CD4-positive, alpha-beta T cell treated with Interleukin-17A for 1 hour (primary cell): Measurements from ENCODE around the gene TIAM2.

Experiments used
- DNase-seq: peaks from one replicate; pipeline ENCODE4 v3.0.0-alpha.2; 2020

Gene TIAM2

DNA sequence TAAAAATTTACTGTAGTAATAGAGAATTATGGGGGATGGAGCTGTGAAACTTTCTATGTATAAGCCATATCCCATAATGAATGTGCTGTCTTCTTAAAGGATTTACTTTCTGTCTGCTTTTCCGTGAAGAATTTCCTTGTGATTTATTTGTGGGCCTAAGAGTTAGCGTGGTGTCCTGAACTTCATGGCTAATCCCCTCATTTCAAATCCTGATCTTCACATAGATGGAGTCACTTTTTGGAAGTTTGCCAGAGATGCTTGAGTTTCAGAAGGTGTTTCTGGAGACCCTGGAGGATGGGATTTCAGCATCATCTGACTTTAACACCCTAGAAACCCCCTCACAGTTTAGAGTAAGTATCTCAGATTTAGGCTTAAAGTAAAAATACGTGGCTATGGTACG, 249.3 kb downstream of the TIAM2 start:
- DNase-seq = no peak

DNA sequence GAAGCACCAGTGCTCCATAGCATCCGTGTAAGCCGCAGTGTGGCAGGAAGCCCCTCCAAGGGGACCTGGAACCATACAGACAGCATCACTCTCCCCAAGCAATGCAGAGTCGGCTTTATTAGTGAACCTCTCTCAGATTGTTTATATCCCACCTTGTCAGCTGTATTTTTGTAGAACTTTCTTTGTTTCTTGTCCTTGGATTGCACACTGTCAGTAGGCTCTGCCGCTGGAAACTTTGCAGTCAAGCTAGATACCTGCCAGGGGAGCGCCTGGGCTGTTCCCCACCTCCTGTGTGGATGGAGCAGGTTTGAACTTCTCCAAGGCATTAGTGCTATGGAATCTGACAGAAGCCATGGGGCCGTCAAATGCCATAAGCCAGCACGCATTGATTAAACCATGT, 250.1 kb downstream of the TIAM2 start:
- no peak for DNase-seq

DNA sequence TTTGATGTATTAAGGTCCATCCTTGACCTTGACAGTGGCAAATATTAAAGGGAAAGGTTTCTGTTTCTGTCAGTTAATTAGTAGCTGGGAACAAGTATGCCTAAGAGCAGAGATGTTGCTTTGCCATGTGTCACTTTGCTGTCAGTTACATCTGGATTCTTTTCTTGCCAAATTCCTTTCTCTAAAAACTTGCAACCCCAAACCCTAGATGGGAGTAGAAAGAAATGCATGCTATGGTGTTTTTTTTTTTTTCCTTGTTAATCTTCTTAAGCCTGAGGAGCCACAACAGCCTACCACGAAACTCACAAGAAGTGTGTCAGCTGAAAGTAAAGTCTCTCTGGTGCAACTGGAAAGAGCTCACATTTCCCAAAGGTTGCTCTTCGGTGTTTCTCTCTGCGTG, 250.7 kb downstream of the TIAM2 start:
- no peak for DNase-seq

DNA sequence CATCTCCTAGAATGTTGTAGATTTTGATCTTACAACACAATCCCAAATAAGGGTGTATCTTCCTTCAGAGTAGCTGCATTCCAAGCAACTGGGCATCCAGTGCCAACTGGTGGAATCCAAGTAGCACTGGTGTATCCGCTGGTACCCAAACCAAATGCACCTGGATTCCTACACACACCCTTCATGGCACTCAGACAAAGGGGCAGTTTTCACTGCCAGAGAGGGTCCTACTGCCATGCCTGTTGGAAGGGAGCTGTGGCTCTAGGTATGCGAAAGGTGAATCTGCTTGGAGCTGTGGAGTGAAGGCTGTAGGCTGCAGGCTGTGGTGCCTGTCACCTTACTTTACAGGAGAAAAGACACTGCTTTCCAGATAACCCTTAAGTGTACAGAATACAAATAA, 251.7 kb downstream of the TIAM2 start:
- DNase-seq = no peak

DNA sequence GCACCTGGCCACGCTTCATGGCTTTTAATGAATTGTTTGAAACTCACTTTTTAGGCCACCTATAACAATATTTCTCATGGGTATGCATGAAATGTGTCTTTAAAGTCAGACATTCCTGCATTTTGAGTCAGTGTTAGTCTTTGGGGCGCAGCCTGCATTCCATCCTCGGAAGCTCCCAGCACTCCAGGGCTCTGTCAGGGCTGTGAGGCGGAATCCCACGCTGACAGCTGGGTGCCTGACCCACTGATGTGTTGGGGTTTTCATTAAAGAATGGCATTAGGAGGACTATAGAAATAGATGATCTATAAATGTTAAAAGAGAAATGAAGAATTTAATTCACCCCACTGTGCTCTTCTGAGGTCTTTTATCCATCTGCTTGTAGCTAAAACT, 252.5 kb downstream of the TIAM2 start:
- DNase-seq = no peak

DNA sequence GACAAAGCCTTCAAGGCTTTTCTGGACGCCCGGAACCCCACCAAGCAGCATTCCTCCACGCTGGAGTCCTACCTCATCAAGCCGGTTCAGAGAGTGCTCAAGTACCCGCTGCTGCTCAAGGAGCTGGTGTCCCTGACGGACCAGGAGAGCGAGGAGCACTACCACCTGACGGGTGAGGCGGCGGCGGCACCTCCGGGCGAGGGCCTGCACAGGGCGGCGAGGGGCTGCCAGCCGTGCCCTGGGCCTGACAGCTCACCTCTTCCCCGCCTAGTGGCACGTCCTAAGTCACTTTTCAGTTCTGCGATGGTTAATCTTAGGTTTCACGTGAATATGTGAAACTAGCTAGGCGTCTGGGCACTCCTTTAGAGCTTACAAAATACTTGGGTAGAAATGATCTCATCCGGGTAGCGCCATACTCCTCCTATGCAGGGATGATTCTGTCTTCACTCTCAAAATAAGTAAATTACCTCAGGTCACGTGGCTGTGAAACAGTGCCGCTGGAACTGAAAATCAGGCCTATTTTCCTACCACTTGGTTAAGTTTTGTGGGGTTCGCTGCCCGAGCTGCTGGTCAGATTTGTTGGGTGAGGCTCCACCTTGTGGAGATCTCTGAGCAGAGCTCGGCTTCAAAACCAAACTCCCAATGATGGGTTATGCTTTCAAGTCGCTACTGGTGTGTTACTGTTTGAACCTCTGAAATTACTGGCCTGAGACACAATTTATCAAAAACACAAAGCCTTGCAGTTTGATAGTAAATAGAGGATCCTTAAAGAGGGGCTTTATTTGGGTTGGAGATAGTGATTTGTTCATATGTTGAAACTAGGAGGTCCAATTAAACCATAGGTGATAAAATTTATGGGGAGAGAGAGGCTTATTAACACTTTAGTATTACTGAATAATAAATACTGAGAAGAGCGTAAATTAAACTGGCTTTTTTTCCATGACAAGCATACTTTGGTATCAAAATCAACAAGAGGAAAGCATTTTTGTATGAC, 253.2 kb downstream of the TIAM2 start:
- DNase-seq = peak; percentile 28

DNA sequence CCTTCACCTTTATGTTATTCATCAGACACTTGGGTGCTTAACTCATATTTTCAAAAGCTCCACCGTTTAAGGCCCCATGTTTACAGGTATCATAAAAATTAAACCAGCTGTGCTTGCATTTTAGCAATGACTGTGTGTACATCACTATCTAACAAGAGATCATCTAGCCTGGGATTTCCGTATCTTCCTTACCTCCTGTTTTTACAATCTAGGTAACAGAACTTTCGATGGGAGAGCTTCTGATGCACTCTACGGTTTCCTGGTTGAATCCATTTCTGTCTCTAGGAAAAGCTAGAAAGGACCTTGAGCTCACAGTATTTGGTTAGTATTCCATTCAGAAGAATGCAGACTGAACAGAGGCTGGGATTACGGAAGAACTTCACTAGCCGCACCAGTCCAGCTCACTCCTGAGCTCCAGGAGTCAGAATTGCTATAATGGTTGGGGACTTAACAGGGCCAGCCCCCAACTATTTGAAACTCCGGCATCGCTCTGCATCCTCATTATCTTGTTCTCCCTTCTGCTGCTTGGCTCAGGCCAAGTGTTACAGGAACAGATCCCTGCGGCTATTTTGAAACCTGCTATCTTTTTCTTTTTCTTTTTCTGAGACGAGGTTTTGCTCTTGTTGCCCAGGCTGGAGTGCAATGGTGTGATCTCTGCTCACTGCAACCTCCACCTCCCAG, 255.7 kb downstream of the TIAM2 start:
- no peak for DNase-seq

DNA sequence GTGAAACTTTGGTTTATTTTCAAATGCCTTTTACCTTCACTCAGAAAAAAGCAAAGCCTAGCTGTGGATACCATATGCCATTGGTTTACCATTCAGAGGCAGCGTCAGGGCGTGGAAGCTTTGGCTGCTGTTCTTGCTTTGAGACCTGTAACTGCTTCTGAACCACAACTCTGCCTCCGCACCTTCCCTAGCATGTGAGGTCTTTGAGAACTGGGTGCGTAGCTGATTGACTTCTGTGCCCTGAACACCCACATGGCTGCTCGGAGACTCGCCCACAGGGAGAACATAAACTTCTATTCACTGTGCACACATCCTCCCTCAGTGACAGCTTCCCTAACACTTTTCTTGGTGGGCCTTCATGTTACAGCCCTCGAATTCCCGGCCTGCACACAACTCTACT, 257.5 kb downstream of the TIAM2 start:
- DNase-seq = no peak

DNA sequence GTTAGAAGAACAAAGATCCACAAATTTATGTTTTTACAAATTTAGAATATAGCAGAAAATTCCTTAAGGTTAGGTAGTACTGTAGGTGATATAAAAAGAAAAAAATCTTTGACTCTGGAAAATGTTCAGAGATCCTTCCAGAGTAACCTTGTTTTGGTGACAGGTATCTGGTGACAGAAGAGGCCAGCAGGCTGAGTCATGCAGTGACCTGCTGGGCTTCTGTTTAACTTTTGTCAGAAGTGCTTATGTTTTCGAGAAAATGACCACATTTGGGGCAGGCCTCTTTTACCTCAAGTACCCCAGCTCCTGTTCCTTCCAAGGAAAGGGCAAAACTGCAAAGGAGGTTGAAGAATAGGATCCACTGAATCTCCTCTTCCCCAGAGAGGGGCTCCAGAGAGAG, 258.2 kb downstream of the TIAM2 start:
- no peak for DNase-seq

DNA sequence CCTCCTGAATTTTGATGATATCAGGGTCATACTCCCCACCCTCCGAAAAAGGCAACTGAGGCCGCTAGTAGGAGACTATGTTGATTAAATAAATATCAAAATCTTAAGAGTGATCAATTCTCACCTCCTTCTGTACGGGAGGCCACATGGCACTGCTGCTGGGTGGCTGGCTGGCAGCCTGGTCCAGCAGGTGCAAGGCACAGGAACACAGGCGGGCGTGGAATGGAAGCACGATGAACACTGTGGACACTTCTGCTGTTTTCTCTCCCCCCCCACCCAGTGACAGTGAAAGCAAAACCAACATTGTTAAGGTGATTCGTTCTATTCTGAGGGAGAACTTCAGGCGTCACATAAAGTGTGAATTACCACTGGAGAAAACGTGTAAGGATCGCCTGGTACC, 259.0 kb downstream of the TIAM2 start:
- DNase-seq = no peak

DNA sequence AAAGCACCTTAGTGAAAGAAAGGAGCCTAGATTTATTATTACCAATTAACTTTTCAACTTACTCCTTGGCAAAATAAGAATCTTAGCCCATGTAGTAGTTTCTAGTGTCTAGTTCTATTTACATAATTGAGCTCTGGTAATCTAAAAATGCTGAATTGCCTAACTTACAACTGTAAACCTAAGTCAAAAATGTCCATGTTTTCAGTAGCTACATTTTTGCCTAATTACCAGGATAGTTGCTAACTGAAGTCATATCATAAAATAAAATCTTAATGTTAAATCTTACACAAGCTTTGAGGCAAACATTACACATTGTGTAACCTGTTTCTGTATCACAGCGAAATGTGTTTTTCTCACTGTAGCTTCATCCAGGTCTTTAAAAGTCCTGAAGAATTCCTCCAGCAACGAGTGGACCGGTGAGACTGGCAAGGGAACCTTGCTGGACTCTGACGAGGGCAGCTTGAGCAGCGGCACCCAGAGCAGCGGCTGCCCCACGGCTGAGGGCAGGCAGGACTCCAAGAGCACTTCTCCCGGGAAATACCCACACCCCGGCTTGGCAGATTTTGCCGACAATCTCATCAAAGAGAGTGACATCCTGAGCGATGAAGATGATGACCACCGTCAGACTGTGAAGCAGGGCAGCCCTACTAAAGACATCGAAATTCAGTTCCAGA, 261.1 kb downstream of the TIAM2 start:
- DNase-seq = no peak

DNA sequence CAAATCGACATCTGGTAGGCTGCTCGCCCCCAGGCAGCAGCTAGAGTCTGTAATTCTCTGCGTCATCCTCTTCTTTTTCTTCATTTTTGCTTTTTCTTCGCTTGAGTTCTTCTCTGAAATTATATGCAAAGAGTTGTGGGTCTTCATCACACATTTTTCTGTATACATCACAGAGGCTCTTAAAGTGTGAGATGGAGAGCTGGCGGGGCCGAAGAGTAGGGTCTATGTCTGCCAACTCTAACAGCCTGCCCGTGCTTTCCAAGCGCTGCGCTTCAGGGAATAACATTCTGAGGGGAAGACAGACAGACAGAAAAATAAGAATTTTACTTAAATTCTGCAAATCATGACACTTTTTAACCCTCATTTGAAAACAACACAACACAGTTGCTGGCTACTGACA, 262.7 kb downstream of the TIAM2 start:
- no peak for DNase-seq

DNA sequence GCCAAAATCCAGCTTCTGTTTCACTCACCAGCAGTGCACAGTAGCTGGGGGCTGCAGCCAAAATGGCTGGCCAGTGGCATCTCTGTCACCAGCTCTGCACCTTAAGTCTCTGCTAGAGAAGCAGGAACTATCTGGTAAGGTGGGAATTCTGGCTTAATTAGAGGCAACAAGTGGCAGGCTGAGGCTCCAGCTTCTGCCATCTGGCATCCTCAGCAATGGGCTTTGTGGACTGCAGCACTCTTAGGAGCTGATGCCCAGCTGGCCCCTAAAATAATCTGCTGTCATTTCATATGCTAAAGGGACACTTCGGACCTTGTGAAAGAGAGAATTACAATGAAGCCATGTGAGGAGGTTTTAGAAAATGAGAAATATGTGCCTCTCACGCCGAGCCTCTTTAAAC, 264.1 kb downstream of the TIAM2 start:
- DNase-seq = no peak

DNA sequence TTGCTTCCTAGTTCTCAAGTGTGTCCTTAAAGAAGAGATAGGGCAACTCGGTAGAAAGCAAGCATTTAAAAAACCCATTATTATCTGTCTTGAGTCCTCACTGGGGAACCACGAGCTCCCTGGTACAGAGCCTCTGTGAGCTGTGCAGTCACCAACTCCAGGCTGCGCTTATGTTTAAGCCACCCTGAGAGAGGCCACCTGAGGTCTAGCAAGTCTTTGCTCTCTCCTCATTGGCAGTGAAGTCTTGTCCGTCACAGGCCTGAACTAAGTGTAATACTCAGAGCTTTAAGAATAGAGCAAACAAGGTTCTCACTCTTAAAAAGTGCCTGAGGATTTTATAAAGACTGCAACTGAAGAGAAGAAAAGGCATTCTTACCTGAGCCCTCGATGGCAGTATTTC, 264.8 kb downstream of the TIAM2 start:
- DNase-seq = no peak

DNA sequence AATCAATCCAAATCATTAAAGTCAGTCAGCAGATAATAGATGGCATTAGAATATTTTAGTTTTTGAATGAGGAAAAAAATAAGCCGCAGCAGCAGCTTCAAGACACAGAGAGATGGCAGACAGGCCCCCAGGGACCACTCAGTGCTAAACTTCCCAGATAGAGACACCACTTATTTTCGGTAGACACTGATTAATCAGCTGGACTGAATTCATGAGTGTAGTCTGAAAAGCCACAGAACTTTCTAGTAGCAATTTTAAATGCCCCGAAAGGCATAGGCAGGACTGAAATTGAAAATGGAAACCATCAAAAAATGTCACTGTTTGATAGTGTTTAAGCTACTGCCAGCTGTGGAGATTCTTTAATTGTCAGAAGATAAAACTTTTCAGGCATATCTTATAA, 265.6 kb downstream of the TIAM2 start:
- no peak for DNase-seq

DNA sequence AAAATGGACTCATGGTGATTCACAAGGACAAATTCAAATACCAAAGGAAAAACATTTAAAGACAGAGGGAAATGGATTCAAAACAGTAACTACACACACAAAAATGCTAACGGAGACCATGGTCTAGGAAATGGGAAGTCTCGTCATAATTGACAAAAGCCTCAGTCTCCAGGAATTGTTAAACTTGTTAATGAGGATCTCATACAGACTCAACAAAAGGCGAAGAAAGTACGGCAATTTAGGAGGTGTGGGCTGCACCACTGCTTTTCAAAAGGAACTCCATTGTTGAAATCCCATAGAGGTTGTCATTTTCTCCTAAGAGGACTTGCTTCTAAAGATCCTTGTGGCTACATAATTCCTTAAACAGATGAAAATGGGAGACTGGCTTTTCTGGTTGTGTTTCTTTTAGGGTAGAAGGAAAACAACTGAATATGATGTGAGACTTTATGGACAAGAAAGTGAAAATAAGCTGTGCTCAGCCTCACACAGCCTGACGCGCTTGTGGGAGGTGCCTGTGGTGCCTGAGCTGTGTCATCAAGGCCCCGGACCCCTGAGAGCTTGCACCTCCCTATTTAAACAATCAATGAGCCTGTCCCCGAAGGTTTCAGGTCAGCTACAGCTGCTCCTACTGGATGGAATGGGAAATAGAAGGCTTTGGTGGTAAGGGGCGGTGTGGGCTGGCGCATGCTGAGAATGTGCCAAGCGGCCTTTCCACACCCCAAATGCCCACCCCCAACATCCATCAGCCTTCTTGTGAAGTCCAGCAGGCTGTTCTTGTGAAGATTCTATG, 266.2 kb downstream of the TIAM2 start:
- DNase-seq = no peak

DNA sequence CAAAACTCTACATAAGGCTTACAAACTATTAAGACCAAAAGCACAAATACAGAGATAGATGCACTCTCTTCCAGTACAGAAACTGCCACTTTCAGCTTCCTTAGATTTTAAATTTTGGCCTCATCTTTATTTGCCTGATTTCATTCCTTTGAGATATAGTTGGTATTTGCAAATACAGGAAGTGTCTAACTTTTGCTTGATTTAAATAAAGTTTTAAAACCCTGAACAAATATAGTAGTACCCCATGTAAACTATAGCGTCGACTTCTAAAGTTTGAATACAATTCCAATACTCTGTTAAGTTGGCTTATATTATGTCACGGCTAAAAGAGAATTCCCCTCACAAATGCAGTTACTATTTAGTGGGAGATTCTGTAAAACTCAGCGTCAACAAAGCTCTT, 267.5 kb downstream of the TIAM2 start:
- no peak for DNase-seq

DNA sequence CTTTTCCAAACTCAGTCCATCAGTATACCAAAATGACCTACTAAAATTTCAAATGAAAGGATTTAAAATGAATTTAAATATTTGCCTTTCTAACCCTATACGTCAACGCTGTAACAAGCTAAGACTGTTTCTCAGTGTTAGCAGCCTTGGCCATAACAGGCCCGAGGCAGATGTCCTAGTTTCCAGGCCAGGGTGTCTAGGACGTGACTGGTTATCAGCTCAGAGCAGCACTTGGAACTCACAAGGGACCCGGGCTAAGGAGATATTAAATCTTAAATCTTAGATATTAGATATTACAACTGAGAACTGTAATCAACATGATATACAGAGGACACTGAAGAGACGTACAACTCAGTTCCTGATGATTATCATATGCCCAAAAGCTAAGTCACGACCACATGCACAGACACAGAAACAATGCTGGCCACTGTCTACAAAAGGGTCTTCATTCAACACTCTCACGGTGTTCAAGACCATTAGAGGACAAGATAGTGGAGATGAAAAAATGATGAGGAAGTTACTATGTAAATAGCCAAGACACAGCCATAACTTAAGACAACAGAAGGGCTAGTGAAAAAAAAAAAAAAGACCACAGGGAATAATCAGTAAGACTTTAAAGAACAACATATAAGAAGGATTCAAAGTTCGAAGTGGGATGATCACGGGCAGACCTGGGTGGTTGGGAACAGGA, 268.4 kb downstream of the TIAM2 start, which contains the start of gene CLDN20:
Gene CLDN20 (plus strand): TSS at position 641 of the 691 bp plus-strand sequence. CDS start 11,707 bp downstream, outside the sequence.
- DNase-seq = no peak

DNA sequence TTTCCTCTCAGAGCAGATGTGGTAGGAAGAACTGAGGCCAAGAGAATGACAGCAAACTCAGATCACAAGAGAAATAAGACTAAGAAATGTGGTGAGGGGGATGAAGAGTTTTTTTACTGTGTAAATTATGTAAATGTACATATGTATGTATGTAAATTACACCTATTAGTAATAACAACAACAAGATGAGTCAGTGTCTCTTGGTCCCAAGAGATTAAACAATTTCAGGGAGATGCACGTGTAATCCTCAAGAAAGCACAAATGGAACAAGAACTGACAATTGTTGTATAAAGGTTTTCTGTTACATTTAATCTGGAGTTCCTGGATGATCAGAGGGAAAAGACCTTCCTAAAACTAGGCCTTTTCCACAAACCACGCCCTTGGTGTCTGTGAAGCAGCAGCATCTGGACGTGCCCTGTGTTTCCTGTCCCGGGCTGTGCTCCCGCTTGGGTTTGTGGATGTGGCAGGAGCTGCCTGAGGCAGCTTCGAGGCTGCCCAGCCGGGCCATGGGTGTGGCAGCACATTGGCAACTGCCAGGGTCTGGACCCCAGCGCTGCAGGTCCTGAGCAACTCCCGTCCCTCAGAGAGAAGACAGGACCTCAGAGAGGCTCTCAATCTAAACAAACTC, 269.7 kb downstream of the TIAM2 start:
- no peak for DNase-seq

DNA sequence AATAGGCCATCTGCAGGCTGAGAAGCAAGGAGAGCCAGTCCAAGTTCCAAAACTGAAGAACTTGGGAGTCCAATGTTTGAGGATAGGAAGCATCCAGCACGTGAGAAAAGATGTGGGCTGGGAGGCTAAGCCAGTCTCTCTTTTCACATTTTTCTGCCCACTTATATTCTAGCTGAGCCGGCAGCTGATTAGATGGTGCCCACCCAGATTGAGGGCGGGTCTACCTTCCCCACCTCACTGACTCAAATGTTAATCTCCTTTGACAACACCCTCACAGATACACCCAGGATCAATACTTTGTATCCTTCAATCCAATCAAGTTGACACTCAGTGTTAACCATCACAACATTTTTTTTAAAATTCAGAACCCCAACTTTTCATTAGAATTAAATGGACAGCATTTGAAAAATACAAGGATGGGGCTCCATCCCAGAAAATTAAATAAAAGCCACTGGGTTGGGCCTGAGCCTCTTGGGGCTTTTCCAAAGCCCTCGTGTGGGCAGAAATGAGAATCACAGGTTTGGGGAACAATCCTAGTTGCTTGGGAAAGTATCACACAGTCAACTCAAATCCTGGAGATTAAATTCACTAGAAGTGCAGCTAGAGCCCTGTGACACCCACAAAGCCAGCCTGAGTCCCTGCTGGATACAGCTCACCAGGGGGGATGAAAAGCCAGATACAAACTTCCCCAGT, 270.9 kb downstream of the TIAM2 start:
- no peak for DNase-seq

DNA sequence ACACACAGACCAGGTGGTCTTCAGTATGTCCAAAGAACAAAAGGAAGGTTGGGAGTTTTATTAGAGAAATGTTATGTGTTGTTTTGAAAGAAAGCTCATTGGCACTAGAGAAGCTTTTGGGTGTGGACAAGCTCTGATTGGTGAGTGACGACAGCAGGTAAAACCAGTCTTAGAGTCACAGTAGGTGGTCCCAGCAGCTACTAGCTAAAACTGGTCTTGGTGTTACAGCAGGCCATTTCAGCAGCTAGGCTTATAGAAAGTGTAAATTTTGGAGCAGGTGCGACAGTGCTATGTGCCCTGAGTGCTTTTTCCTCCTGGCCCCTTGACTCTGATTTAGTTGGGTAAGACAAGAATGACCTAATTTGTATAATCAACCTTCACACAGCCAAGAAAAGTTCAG, 272.3 kb downstream of the TIAM2 start:
- no peak for DNase-seq
